Gastroesophageal sphincter (tissue), 4 donors: ENCODE measurements around the gene AVPR1A. TPM values are rescaled to one million over a fixed set of nuclear protein-coding genes. Genes with fewer than 3 reads are reported as not detected.

Source experiments
- ATAC-seq: fragments of 150-250 bp; one replicate; pipeline ENCODE4 v1.9.1; 2016; ENCODE audit warnings: mild to moderate bottlenecking, moderate library complexity
- H3K27ac ChIP-seq, 4 donors: fragments of 200-600 bp; sonication (generic) in 3 of 4; 1 replicate in 3 of 4; 2 replicates in 1 of 4; pipeline ENCODE4 v1.5.1; 2016 to 2019
- H3K27me3 ChIP-seq: fragments of 200-600 bp; sonication (generic); one replicate; pipeline ENCODE4 v1.5.1; 2019
- H3K36me3 ChIP-seq, 2 donors: fragments of 200-600 bp; sonication (generic); one replicate each; pipeline ENCODE4 v1.5.1; 2019; ENCODE audit warnings: control low read depth in 1 of 2
- H3K4me1 ChIP-seq, 3 donors: fragments of 200-600 bp; sonication (generic); 1 replicate in 2 of 3; 2 replicates in 1 of 3; pipeline ENCODE4 v1.5.1; 2016 to 2019; ENCODE audit warnings: control low read depth in 2 of 3
- H3K4me3 ChIP-seq, 2 donors: fragments of 200-600 bp; sonication (generic); one replicate each; pipeline ENCODE4 v1.5.1; 2019; ENCODE audit warnings: mild to moderate bottlenecking in 1 of 2, moderate library complexity in 1 of 2
- H3K9me3 ChIP-seq, 3 donors: fragments of 200-600 bp; sonication (generic); one replicate each; pipeline ENCODE4 v1.5.1; 2017 to 2019; ENCODE audit warnings: control low read depth in 2 of 3
- EP300 ChIP-seq: sonication (generic); formaldehyde crosslinking; IDR thresholded peaks from one replicate; pipeline ENCODE4 v1.6.1; 2017; ENCODE audit warnings: antibody characterized with exemption, mild to moderate bottlenecking
- POLR2A ChIP-seq, 2 donors: fragments of 450-650 bp; IDR thresholded peaks; one replicate each; pipeline ENCODE4 v1.6.1; 2017; ENCODE audit warnings: antibody characterized with exemption in 2 of 2, mild to moderate bottlenecking in 2 of 2, moderate library complexity in 1 of 2
- POLR2AphosphoS5 ChIP-seq: sonication (generic); formaldehyde crosslinking; IDR thresholded peaks from one replicate; pipeline ENCODE4 v1.6.1; 2017; ENCODE audit warnings: antibody characterized with exemption
- WGBS, 2 donors: methylation state at CpG; one replicate each; pipeline ENCODE4 v1.1.5; 2018; ENCODE audit warnings: low coverage in 1 of 2; 5-methylcytosine and 5-hydroxymethylcytosine counted together
- total RNA-seq, 4 donors: library from RNA; depleted of rRNA; stranded (reverse); fragments of >200 nt; gene quantifications; one replicate each; pipeline ENCODE4 v1.1.0, GENCODE V29; 2016
- TF ChIP-seq, protein P1 (sequence below), 4 experiments: fragments of 200-600 bp in 2 of 4; fragments of 450-650 bp in 2 of 4; sonication (generic) in 1 of 4; IDR thresholded peaks; one replicate each; pipeline ENCODE4 v1.5.1; 2017 to 2019; ENCODE audit warnings: antibody characterized with exemption in 4 of 4, mild to moderate bottlenecking in 2 of 4, moderate library complexity in 2 of 4

Gene AVPR1A
- total RNA-seq, 4 donors from 2014 or later, result 1.4 to 6.7 (median 4.3) TPM

DNA sequence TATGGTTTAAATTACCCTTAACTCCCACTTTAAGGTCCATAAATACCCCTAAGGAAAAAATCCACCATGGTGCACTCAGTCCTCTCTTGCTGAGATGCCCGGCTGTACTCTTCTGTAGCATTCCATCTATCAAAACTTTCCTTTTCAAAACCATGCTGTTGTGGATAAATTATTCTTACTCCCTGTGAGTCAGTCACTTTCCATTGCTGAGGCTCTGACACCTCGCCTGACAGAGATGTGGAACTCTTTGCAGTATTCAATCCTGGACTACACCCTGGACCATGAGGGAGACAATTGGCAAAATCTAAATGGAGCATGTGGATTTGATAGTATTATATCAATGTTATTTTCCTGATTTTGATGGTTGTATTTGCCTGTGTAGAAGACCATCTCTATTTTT lies 49.1 kb downstream of the AVPR1A start:
- 47 to 73% methylated on average over 2 of the region's 2 CpGs for WGBS, 2 donors
- H3K9me3 ChIP-seq, result no peaks in the 10 kb centered on the region
- no peaks in the 10 kb centered on the region for H3K4me1 ChIP-seq
- H3K36me3 ChIP-seq, result no peaks in the 10 kb centered on the region
- ATAC-seq, result no peak
- H3K27me3 ChIP-seq, result peaks cover 6% of the 10 kb centered on the region
- no peak for TF ChIP-seq EP300
- TF ChIP-seq POLR2AphosphoS5, result no peak
- TF ChIP-seq, protein P1, sequence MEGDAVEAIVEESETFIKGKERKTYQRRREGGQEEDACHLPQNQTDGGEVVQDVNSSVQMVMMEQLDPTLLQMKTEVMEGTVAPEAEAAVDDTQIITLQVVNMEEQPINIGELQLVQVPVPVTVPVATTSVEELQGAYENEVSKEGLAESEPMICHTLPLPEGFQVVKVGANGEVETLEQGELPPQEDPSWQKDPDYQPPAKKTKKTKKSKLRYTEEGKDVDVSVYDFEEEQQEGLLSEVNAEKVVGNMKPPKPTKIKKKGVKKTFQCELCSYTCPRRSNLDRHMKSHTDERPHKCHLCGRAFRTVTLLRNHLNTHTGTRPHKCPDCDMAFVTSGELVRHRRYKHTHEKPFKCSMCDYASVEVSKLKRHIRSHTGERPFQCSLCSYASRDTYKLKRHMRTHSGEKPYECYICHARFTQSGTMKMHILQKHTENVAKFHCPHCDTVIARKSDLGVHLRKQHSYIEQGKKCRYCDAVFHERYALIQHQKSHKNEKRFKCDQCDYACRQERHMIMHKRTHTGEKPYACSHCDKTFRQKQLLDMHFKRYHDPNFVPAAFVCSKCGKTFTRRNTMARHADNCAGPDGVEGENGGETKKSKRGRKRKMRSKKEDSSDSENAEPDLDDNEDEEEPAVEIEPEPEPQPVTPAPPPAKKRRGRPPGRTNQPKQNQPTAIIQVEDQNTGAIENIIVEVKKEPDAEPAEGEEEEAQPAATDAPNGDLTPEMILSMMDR (IDR thresholded peaks at IDR 0.05), result no peak
- no peak for TF ChIP-seq POLR2A (IDR thresholded peaks at IDR 0.05)
- H3K27ac ChIP-seq, result no peak overlapping the region
- H3K4me3 ChIP-seq, result no peak overlapping the region

DNA sequence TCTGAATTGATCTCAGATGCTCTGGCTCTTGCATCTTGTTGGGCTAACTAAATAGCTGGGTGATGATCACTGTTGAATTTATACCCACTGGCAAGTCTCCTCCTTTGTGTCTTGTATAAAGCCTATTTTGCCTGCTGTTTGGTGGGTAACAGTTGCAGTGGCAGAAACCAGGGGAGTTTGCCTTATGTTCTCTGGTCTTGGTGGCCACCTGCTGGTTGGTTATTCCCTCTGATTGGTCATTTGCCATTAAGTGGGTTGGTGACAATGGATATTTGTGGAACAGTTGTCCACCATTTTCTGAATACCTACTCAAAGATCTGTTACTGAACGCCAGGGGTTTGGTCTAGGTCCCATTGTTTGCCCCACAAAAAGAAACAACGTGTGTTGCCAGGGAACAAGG lies 52.1 kb downstream of the AVPR1A start:
- Histone ChIP-seq H3K9me3 (no peaks in the 10 kb centered on the region), H3K27ac (no peak overlapping the region), H3K36me3 (no peaks in the 10 kb centered on the region), H3K4me3 (no peak overlapping the region), H3K27me3 (peaks cover 6% of the 10 kb centered on the region), H3K4me1 (no peaks in the 10 kb centered on the region)
- no peak for ATAC-seq
- TF ChIP-seq POLR2AphosphoS5 (no peak), POLR2A (IDR thresholded peaks at IDR 0.05) (no peak), EP300 (no peak)
- TF ChIP-seq, protein P1 (IDR thresholded peaks at IDR 0.05), result no peak
- WGBS, 2 donors, result 42% methylated on average over 2 of the region's 2 CpGs; no CpG with 5 or more reads in 1 of the 2 donors

DNA sequence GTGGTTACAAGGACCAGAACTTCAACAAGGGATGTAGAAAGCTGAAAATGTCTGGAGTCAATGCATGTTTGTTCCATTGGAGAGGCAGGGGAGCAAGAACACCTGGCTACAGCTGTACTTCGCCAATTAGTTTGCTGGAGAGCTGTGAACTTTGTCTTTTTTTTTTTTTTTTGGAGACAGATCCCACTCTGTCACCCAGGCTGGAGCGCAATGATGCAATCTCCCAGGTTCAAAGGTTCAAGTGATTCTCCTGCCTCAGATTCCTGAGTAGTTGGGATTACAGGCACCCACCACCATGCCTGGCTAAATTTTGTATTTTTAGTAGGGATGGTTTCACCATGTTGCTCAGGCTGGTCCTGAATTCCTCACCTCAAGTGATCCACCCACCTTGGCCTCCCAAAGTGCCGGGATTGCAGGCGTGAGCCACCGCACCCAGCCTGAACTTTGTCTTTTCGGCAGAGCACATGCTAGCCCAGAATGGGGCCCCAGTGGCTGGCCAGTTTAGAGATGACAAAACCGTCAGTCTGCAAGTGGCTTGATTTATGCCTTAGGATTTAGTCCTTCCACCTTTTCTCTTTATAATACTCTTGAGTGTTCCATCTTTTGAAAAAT lies 55.5 kb downstream of the AVPR1A start:
- no peaks in the 10 kb centered on the region for H3K36me3 ChIP-seq
- H3K27me3 ChIP-seq, result peaks cover 6% of the 10 kb centered on the region
- no peaks in the 10 kb centered on the region for H3K9me3 ChIP-seq
- no peak for ATAC-seq
- WGBS, 2 donors, result 87 to 100% methylated on average over 1 to 7 of the region's 7 CpGs
- TF ChIP-seq EP300 (no peak), POLR2AphosphoS5 (no peak), POLR2A (IDR thresholded peaks at IDR 0.05) (no peak)
- TF ChIP-seq, protein P1 (IDR thresholded peaks at IDR 0.05), result no peak
- H3K4me1 ChIP-seq, result no peaks in the 10 kb centered on the region
- H3K4me3 ChIP-seq, result no peak overlapping the region
- no peak overlapping the region for H3K27ac ChIP-seq

DNA sequence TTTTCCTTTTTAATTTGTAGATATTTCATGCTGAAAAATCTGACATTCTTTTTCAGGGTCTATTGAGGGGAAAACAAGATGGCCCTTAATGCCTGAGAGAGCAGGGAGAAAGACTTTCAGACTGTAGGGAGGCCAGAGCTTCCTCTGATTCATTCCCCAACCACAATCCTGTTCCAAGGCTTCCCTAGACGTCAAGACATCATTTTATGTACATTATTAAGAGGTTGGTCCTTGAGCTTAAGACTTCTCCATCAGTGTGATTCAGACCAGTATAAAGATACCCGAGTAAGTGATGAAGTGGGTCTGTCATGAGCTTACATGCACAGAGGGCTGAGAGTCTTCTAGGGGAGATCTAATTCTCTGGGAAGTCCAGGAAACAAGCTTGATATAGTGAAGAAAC lies 57.3 kb downstream of the AVPR1A start:
- no peak for ATAC-seq
- H3K27ac ChIP-seq, result no peak overlapping the region
- H3K27me3 ChIP-seq, result peaks cover 5% of the 10 kb centered on the region
- no peaks in the 10 kb centered on the region for H3K36me3 ChIP-seq
- no peak overlapping the region for H3K4me3 ChIP-seq
- no peaks in the 10 kb centered on the region for H3K9me3 ChIP-seq
- 44 to 50% methylated on average over 2 of the region's 2 CpGs for WGBS, 2 donors
- H3K4me1 ChIP-seq, result no peaks in the 10 kb centered on the region
- no peak for TF ChIP-seq POLR2A (IDR thresholded peaks at IDR 0.05)
- TF ChIP-seq, protein P1 (IDR thresholded peaks at IDR 0.05), result no peak
- TF ChIP-seq POLR2AphosphoS5, result no peak
- no peak for TF ChIP-seq EP300

GRCh38 chr12:63093084-63093483 lies 57.9 kb downstream of the AVPR1A start:
- H3K27ac ChIP-seq, result no peak overlapping the region
- ATAC-seq, result no peak
- TF ChIP-seq EP300 (no peak), POLR2AphosphoS5 (no peak), POLR2A (IDR thresholded peaks at IDR 0.05) (no peak)
- H3K9me3 ChIP-seq, result no peaks in the 10 kb centered on the region
- no peak overlapping the region for H3K4me3 ChIP-seq
- H3K36me3 ChIP-seq, result no peaks in the 10 kb centered on the region
- no peaks in the 10 kb centered on the region for H3K27me3 ChIP-seq
- H3K4me1 ChIP-seq, result no peaks in the 10 kb centered on the region
- 71% methylated on average over 2 of the region's 2 CpGs; no CpG with 5 or more reads in 1 of the 2 donors for WGBS, 2 donors

Other genes starting within 250 kb of the AVPR1A start
- 1 to 10 TPM; 1.3 to 1.9 (median 1.6) TPM for gene PPM1H, start 216.1 kb downstream of the AVPR1A start, total RNA-seq